ENCODE data around the gene TAPBPL. TPM values are rescaled to one million over a fixed set of nuclear protein-coding genes. Genes with fewer than 3 reads are reported as not detected.

TAPBPL gene
- total and polyA plus RNA-seq, 2 donors from 2014 or later, result 34.5 to 44.7 TPM

DNA sequence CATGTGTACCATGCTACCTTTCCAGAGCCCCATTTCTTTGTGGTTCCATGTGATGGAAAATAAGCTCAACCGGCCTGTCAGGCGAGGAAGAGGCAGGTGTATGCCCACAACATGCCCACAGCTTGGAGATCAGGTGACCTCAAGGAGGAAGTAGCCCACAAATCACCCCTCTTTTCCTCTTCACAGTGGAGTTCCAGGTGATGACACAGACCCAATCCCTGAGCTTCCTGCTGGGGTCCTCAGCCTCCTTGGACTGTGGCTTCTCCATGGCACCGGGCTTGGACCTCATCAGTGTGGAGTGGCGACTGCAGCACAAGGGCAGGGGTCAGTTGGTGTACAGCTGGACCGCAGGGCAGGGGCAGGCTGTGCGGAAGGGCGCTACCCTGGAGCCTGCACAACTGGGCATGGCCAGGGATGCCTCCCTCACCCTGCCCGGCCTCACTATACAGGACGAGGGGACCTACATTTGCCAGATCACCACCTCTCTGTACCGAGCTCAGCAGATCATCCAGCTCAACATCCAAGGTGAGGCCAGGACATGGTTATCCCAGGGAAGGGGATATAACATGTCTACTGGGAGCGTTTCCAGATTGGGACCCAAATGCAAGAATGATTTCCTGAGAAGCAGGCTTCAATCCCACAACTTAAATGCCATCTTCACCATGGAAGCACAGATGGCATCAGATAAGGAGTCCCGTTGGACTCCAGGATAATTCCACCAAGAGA is 5.5 kb downstream of the TAPBPL start:
- no peak for FAIRE-seq
- peaks cover 0 to 53% (median 34%) of the 10 kb centered on the region in 3 donors for H3K36me3 ChIP-seq (ENCODE audit: control insufficient read depth in 2 of 3, insufficient read depth in 3 of 3, low read length in 3 of 3)
- intact Hi-C loops (cut with DNase I), result loop anchor here (10.0 kb wide), 1 partner anchor 123 kb away; no protein-coding TSS in a partner anchor

DNA sequence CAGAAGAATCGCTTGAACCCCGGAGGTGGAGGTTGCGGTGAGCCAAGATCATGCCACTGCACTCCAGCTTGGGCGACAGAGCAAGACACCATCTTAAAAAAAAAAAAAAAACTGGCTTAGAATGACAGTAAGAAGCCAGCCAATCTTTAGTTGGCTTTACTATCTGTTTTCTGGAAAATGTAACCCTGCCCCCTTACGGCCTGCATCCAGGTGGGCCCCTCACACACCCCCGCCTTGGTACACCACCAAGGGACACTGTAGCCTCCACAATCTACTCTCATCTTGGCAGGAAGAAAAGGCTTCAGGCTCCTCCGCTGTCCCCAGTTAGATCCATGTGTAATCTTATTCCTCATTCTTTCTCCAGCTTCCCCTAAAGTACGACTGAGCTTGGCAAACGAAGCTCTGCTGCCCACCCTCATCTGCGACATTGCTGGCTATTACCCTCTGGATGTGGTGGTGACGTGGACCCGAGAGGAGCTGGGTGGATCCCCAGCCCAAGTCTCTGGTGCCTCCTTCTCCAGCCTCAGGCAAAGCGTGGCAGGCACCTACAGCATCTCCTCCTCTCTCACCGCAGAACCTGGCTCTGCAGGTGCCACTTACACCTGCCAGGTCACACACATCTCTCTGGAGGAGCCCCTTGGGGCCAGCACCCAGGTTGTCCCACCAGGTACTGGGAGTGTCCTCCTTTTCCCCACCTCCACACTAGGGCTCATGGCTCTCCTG is 6.6 kb downstream of the TAPBPL start:
- intact Hi-C loops (cut with DNase I), result loop anchor here (10.0 kb wide), 1 partner anchor 124 kb away; no protein-coding TSS in a partner anchor
- Histone ChIP-seq H3K9me3 (ENCODE audit: control insufficient read depth in 2 of 3, insufficient read depth in 1 of 3, low read length in 3 of 3) (no peaks in the 10 kb centered on the region), H3K9ac (ENCODE audit: low read length in 3 of 3) (no peak overlapping the region), H3K4me1 (ENCODE audit: control insufficient read depth in 2 of 3, insufficient read depth in 2 of 3, low read depth in 1 of 3, low read length in 3 of 3) (peaks cover 0 to 3% (median 0%) of the 10 kb centered on the region in 3 donors), H3K27ac (ENCODE audit: low read depth in 2 of 2, low read length in 2 of 2) (no peak overlapping the region), H3K4me3 (ENCODE audit: low read length in 3 of 3) (no peak overlapping the region), H3K36me3 (ENCODE audit: control insufficient read depth in 2 of 3, insufficient read depth in 3 of 3, low read length in 3 of 3) (peaks cover 0 to 52% (median 36%) of the 10 kb centered on the region in 3 donors), H3K27me3 (ENCODE audit: control insufficient read depth, insufficient read depth, low read length) (no peaks in the 10 kb centered on the region)
- no peak for FAIRE-seq
- no peak for DNase-seq
- TF ChIP-seq, protein P1, sequence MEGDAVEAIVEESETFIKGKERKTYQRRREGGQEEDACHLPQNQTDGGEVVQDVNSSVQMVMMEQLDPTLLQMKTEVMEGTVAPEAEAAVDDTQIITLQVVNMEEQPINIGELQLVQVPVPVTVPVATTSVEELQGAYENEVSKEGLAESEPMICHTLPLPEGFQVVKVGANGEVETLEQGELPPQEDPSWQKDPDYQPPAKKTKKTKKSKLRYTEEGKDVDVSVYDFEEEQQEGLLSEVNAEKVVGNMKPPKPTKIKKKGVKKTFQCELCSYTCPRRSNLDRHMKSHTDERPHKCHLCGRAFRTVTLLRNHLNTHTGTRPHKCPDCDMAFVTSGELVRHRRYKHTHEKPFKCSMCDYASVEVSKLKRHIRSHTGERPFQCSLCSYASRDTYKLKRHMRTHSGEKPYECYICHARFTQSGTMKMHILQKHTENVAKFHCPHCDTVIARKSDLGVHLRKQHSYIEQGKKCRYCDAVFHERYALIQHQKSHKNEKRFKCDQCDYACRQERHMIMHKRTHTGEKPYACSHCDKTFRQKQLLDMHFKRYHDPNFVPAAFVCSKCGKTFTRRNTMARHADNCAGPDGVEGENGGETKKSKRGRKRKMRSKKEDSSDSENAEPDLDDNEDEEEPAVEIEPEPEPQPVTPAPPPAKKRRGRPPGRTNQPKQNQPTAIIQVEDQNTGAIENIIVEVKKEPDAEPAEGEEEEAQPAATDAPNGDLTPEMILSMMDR (IDR thresholded peaks at IDR 0.05; ENCODE audit: borderline replicate concordance, extremely low read depth, insufficient read depth), result no peak

More for the DNA sequence above, 5.5 kb downstream of the TAPBPL start:
- Histone ChIP-seq H3K9me3 (ENCODE audit: control insufficient read depth in 2 of 3, insufficient read depth in 1 of 3, low read length in 3 of 3) (no peaks in the 10 kb centered on the region), H3K27ac (ENCODE audit: low read depth in 2 of 2, low read length in 2 of 2) (no peak overlapping the region), H3K4me1 (ENCODE audit: control insufficient read depth in 2 of 3, insufficient read depth in 2 of 3, low read depth in 1 of 3, low read length in 3 of 3) (peaks cover 2 to 13% (median 9%) of the 10 kb centered on the region in 3 donors), H3K4me3 (ENCODE audit: low read length in 3 of 3) (no peak overlapping the region), H3K9ac (ENCODE audit: low read length in 3 of 3) (no peak overlapping the region), H3K27me3 (ENCODE audit: control insufficient read depth, insufficient read depth, low read length) (no peaks in the 10 kb centered on the region)
- DNase-seq, result no peak
- TF ChIP-seq, protein P1 (IDR thresholded peaks at IDR 0.05; ENCODE audit: borderline replicate concordance, extremely low read depth, insufficient read depth), result no peak

DNA sequence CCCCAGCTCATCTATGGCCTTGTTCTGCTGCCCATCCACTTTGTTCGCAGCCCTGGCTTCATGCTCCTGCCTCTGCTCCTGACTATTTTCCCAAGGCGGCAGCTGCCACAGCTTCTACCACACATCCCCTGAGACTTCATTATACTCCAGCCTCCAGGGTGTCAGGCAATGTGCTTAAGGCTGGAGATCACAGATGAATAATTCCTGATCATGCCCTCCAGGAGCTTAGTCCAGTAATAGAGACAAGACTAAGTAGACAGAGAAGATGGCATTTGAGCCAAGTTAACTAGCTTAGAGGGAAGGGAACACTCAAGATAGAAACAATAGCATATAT is 7.1 kb downstream of the TAPBPL start:
- intact Hi-C loops (cut with DNase I), result loop anchor here (10.0 kb wide), 1 partner anchor 124 kb away; no protein-coding TSS in a partner anchor
- H3K27ac ChIP-seq (ENCODE audit: low read depth in 2 of 2, low read length in 2 of 2), result no peak overlapping the region
- DNase-seq (no peak), FAIRE-seq (no peak)
- no peaks in the 10 kb centered on the region for H3K27me3 ChIP-seq (ENCODE audit: control insufficient read depth, insufficient read depth, low read length)
- peaks cover 0 to 2% (median 0%) of the 10 kb centered on the region in 3 donors for H3K4me1 ChIP-seq (ENCODE audit: control insufficient read depth in 2 of 3, insufficient read depth in 2 of 3, low read depth in 1 of 3, low read length in 3 of 3)
- H3K36me3 ChIP-seq (ENCODE audit: control insufficient read depth in 2 of 3, insufficient read depth in 3 of 3, low read length in 3 of 3), result peaks cover 0 to 54% (median 36%) of the 10 kb centered on the region in 3 donors
- no peak overlapping the region for H3K9ac ChIP-seq (ENCODE audit: low read length in 3 of 3)
- no peak overlapping the region for H3K4me3 ChIP-seq (ENCODE audit: low read length in 3 of 3)
- TF ChIP-seq, protein P1 (IDR thresholded peaks at IDR 0.05; ENCODE audit: borderline replicate concordance, extremely low read depth, insufficient read depth), result no peak
- H3K9me3 ChIP-seq (ENCODE audit: control insufficient read depth in 2 of 3, insufficient read depth in 1 of 3, low read length in 3 of 3), result no peaks in the 10 kb centered on the region
